Measurements from ENCODE around the gene HSPA12B. TPM values are rescaled to one million over a fixed set of nuclear protein-coding genes. Genes with fewer than 3 reads are reported as not detected.

HSPA12B gene, protein sequence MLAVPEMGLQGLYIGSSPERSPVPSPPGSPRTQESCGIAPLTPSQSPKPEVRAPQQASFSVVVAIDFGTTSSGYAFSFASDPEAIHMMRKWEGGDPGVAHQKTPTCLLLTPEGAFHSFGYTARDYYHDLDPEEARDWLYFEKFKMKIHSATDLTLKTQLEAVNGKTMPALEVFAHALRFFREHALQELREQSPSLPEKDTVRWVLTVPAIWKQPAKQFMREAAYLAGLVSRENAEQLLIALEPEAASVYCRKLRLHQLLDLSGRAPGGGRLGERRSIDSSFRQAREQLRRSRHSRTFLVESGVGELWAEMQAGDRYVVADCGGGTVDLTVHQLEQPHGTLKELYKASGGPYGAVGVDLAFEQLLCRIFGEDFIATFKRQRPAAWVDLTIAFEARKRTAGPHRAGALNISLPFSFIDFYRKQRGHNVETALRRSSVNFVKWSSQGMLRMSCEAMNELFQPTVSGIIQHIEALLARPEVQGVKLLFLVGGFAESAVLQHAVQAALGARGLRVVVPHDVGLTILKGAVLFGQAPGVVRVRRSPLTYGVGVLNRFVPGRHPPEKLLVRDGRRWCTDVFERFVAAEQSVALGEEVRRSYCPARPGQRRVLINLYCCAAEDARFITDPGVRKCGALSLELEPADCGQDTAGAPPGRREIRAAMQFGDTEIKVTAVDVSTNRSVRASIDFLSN
- 20.4 TPM for total RNA-seq

DNA sequence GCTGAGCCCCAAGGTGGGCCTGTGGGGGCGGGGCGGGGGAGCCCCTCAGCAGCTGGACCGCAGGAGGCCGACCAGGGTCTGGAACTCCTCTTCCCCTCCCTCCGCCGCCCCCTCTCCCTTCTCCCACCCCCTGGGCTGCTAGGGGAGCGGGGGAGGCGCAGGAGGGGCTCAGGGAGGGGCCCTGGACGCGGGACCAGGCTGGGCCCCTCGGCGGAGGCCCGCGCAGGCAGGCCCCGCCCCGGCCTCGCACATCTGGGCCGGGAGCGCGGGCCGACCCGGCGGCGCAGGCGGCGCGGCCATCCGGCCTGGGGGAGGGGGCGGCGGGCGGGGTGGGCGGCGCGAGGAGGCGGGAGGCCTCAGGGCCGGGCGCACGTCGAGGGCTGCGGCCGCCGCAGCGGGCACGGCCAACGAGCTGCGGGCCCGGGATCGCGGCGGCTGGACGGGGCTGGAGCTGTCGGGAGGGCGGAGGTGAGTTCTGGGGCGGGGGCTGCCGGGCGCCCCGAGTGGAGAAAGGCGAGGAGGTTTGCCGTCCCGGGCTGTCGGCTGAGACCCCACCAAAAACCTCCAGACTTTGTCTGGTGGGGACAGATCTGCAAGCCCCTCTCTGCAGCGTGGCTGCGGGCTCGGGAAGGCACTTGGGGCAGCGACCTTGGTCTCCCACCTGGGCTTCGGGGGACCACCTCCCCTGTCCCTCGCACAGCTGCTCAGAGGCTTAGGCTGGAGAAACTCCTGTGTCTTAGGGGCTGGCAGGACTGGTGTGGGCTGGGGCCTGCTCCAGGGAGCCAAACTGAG lies at the start of gene HSPA12B:
TSS of gene HSPA12B (plus strand) at position 359 of the 792 bp plus-strand sequence. CDS start 5,990 bp downstream, outside the sequence.
- DNase-seq (ENCODE audit: low spot score) (no peak), ATAC-seq (peak; percentile 14)
- intact Hi-C loops (cut with DNase I) = no loop called here

DNA sequence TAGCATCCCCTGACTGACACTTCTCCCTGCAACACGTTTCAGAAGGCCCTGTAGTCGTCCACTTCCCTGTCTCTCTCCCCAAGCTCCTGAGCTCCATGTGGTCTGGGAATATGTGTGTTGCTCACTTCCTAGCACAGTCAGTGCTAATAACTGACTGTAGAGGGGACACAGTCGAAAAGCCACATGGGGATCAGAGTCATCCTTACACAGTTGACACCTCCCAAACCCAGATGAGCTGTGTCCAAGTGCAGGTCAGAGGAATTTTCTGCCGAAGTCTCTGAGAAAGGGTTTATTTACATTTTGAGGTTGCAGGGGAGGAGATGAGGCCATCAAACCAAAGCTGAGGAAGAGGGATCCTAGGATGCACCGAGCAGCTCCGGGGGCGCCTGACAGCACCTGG lies 47.1 kb upstream of the HSPA12B start:
- intact Hi-C loops (cut with DNase I) = no loop called here
- no peak for DNase-seq (ENCODE audit: low spot score)
- no peak for ATAC-seq

DNA sequence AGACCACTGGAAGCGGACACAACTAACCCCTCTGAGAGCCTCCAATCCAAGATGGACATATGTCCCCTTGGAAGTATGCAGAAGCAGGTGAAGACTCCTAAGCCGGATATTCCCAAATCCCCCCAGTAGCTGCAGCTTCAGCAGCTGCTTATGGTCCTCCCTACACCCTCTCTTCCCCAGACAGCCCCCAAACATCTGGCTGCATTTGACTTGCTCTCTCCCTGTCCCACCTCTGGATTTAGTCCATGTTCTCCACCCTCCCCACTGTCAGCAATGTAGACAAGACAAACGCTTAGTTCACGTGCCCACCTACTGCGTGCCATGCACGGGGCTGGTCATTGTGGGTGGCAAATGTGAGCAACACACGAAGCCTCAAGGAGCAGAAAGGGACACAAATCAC lies 46.1 kb upstream of the HSPA12B start:
- no peak for ATAC-seq
- DNase-seq (ENCODE audit: low spot score) = no peak
- intact Hi-C loops (cut with DNase I) = no loop called here

DNA sequence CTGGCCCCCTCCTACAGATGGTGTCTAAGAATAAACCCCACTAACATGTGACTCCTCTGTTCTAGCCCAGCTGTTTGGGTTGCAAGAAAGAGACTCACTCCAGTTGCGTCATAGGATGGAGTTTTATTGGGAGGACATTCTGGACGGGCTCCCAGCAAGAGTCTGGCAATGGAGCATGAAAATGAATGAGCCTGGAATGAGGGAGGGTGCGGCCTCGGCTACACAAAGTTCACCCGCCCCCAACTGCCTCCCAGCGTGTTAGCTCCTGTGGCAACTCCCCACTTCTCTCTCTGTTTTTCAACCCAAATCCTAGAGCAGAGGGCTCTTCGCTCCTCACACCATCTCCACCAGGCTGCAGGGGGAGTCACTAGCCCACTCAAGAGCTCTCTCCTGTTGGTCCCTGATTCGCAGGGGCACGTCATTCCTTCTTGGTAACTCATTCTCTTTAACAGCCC lies 45.6 kb upstream of the HSPA12B start:
- peak; percentile 91 for ATAC-seq
- intact Hi-C loops (cut with DNase I) = no loop called here

DNA sequence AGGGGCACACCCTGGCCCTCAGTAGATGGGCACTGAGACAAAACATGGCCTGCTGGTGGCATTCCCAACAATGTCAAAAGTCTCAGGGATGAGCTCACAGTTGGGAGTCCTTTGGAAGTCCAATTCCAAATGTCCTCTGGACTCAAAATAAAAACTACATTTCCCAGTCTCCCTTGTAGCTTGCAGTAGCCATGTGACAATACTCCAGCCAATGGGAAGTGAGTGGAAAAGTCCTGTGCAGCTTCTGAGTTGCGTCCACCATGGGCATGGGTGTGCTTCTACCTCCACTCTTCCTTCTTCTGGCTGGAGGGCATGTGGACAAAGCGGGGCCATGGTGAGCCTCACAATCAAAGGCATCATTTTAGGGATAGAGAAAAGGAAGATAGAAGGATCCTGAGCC lies 44.8 kb upstream of the HSPA12B start:
- intact Hi-C loops (cut with DNase I) = no loop called here
- ATAC-seq (peak; percentile 90), DNase-seq (ENCODE audit: low spot score) (no peak)

More for the DNA sequence above, 45.6 kb upstream of the HSPA12B start:
- DNase-seq (ENCODE audit: low spot score) = peak; percentile 88

DNA sequence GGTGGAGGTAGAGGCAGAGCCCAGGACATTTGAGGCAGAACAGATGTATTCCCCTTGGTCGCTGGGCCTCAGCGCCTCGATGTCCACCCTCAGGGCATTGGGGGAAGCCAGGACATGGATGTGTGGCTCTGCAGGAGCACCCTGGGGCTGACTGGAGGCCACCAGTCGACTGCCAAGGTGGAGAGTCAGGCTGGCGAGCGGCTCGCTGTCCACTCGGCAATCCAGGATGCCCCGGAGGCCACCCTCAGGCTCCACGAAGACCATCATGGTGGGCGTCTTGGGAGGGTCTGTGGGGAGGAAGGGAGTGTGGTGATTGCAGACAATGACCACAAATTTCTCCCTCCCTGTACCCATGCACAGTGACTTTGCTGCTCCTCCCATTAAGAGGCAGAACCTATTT lies 42.5 kb upstream of the HSPA12B start:
- DNase-seq (ENCODE audit: low spot score) = no peak
- no peak for ATAC-seq
- intact Hi-C loops (cut with DNase I) = no loop called here

DNA sequence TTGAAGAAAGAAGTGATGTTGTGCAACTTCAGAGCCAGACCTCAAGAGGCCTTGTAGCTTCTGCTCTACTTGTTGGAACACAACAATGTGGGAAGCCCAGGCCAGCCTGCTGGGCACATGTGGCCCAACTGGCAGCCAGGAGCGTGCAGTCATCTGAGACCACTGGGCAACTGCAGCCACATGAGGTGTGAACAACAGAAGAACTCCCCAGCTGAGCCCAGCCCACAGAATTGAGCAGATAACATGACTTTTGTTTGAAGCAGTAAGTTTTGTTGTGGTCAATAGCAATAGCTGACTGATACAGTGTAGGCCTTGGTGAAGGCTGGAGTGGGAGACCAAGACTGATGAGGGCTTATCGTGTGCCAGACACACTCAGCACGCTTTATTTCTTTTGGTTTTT lies 42.1 kb upstream of the HSPA12B start:
- no peak for ATAC-seq
- intact Hi-C loops (cut with DNase I) = no loop called here
- DNase-seq (ENCODE audit: low spot score) = no peak

DNA sequence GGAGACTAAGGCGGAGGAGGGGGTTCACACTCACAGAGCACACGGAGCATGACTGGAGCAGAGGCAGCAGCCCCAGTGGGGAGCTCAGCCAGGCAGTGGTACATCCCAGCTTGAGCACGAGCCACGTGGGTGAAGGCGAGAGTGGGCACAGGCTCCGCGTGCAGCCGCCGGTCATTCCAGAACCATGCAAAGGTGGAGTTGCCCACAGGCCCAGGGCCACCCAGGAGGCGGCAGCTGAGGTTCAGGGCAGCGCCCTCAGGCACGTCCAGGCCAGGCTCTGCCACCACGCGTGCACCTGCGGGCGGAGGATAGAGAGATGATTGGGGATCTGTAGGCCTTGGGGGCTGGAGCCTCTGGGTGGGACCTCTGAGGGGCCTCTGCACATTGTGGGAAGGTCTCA lies 41.2 kb upstream of the HSPA12B start:
- intact Hi-C loops (cut with DNase I) = no loop called here
- DNase-seq (ENCODE audit: low spot score) (no peak), ATAC-seq (no peak)

DNA sequence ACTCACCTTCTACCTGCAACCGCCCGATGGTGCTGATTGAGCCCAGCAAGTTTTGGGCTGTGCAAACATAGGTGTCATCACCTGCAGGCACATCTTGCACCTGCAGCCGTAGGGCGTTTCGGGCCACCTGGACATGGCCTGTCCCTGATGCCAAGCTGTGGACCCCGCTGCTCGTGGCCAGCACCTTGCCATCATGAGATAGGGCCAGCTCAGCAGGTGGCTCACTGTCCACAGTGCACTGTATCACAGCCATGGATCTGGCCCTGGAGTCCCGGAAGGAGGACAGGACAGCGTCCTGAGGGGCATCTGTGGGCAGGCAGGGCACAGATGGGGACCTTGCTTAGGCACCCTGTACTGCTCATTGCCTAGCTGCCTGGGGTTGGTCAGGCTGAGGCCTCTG lies 40.6 kb upstream of the HSPA12B start:
- ATAC-seq (no peak), DNase-seq (ENCODE audit: low spot score) (no peak)
- intact Hi-C loops (cut with DNase I) = no loop called here

DNA sequence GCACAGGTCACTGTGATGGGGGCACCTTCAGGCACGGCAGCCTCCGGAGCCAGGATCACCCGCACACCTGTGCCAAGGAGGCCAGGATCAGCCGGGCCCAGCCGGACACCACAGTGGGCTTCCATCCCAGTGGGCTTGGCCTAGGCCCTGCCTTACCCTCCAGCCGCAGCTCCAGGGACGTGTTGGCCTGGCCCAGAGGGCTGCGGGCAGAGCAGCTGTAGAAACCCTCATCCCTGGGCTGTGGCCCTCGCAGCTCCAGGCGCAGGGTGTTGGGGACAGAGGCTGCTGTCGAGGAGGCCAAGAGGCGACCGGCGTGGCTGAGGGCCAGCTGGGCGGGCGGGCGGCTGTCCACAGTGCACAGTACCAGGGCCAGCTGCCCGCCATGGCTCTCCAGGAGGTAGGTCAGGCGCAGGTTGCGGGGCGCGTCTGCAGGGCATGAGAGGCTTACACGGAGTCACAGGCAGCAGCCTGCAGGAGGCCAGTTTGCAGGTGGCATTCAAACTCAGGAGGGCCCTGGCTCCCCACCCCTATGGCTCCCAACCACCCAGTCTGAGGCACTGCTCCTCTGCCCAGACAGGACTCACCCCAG lies 39.7 kb upstream of the HSPA12B start:
- DNase-seq (ENCODE audit: low spot score) (no peak), ATAC-seq (no peak)
- intact Hi-C loops (cut with DNase I) = no loop called here

DNA sequence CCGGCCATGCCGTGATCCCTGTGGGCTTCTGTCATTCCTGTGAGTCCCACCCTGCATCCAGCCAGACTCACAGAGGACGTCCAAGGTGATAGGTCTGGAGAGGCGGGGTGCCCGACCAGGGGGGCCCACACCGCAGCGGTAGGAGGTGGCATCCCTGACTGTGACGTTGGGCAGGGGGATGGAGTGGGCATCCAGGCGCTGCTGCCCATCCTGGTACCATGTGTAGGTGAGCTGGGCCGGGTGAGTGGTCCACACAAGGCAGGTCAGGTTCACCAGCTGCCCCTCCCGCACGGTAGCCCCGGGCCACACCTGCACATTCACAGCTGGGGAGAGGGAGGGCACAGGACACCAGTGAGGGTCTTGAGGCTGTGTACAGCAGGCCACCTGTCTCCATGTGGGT lies 39.1 kb upstream of the HSPA12B start:
- ATAC-seq (no peak), DNase-seq (ENCODE audit: low spot score) (no peak)
- intact Hi-C loops (cut with DNase I) = no loop called here

DNA sequence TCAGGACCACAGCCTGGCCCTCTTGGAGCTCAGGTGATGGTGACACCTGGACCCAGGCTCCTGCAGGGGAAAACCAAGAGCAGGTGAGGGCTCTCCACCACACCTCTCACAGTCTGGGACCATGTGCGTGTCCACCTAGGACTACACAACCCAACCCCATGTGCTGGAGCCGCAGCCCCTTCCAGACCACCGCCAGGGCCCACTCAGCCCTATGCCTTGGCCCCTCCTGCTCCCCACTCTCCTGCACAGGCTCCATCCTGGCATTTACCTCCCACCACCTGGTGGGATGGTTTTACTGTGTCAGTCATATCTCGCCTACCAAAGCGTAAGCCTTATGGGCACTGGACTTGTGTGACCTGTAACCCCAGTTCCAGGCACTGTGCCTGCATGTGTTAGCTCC lies 37.6 kb upstream of the HSPA12B start:
- DNase-seq (ENCODE audit: low spot score) = no peak
- ATAC-seq = no peak
- intact Hi-C loops (cut with DNase I) = no loop called here

DNA sequence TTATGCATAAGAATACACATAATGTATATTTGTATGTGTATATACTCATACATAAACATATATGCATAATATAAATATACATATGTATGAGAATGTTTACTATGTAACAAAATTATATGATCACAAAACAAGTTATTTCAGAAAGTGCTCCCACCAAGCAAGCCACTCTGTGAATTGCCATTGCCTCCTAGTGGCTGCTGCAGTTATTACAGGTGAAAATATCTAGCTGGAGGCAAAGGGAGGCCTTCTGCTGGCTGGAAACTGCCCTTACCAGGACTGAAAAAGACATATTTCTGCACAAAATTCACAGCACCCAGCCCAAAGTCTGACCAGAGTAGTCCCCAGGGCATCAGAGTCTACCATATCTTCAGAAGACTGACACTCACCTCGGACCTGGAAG lies 36.3 kb upstream of the HSPA12B start:
- DNase-seq (ENCODE audit: low spot score) = no peak
- intact Hi-C loops (cut with DNase I) = no loop called here
- no peak for ATAC-seq

DNA sequence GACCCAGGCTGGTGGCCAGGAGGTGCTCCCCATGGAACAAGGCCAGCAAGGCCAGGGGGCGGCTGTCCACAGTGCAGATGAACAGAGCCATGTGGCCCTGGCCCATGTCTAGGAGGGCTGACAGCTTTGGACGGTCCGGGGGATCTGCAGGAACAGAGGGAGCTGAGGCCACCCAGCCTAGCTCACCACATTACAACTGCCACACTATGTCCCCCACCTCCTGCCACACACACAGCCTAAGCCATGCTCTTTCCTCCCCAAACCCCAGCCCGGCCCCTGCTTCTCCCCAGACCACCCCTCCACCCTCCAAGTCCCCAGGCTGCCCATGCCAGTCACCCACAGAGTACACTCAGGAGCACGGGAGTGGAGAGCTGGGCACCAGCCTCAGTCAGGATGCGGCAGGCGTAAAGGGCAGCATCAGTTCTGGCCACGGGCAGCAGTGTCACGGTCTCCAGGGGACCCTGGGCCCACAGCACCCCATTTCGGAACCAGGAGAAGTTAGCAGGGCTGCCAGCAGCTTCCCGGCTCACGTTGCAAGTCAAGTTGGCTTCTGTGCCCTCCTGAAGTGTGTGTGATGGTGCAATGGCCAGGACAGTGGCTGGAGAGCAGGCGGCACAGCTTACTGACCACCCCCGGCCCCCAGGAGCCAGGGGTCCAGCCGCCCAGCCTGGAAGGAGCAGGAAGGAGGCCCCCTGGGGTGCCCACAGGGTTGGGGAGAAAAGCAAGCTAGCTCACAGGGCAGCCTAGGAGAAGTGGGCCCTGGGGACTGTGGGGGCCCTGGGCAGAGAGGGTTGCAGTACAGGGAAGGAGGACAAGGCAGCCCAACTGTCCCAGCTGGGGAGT lies 35.5 kb upstream of the HSPA12B start:
- intact Hi-C loops (cut with DNase I) = no loop called here
- ATAC-seq = no peak

DNA sequence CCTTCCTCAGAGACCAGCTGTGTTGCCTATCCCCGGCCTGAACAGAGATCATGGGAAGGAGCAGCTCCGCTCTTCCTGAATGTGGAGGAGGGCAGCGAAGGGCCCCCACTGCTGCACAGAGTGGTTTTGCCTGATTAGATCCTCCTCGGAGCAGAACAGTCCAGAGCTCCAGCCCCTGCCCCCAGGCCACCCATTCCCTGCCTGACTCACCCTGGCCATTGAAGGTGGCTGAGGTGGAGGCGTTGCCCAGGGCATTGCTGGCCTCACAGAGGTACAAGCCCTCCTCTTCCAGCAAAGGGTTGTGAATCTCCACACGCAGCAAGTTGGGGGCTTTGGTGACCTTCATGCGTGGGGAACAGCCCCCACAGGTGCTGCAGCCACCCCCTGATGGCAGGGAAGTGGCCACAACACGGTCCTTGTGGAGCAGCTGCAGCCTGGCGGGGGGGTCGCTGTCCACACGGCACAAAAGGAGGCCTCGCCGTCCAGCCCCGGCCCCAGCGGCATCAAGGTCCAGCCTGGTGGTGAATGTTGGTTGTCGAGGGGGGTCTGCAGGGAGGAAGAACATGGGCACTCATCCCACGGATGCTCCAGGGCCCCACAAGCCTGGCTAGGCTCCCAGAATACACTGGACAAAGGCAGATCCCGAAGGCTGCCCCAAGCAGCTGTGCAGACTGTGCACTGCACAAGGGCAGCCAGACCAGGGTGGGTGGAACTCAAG lies 34.7 kb upstream of the HSPA12B start:
- no peak for ATAC-seq
- intact Hi-C loops (cut with DNase I) = no loop called here

More for the DNA sequence above, 35.5 kb upstream of the HSPA12B start:
- DNase-seq (ENCODE audit: low spot score) = no peak

DNA sequence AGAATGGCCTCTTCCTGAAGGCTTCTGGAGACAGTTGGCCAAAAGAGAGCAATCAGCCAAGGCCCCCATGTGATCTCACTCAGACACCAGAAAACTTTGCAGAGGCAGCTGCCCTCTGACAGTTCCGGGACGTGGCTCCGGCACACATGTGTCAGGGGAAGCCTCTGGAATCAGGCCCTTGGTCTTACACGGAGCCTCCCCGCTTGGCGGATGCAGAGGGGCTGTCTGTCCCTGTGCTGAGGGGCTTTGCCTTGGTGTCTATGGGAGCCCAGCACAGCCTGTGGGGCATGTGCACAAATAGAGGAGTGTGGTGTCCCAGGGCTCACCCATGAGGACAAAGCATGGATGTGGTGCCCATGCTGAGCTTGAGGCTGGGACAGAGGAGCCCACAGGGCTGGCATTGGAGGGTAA lies 33.9 kb upstream of the HSPA12B start:
- DNase-seq (ENCODE audit: low spot score) = no peak

More for the DNA sequence above, 34.7 kb upstream of the HSPA12B start:
- DNase-seq (ENCODE audit: low spot score) = no peak

DNA sequence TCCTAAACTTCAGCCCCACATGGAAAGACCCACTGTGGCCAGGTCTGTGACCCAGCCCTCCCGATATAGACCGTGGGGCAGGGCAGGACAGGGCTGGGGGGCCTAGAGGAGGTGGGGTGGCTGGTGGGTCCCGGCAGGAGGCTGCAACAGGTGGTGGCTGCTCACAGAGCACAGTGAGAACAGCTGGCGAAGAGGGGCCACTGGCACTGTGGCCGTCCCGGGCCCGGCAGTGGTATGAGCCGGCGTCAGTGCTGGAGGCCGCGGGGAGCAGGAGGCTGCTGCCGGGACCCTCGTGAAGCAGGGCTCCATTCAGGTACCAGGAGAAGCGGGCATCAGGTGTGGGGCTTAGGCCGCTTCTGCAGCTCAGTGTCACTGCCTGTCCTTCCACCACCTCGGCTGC lies 33.4 kb upstream of the HSPA12B start:
- DNase-seq (ENCODE audit: low spot score) (no peak), ATAC-seq (no peak)
- intact Hi-C loops (cut with DNase I) = no loop called here

More for the DNA sequence above, 33.9 kb upstream of the HSPA12B start:
- ATAC-seq = no peak
- intact Hi-C loops (cut with DNase I) = no loop called here
